Neutrophil (primary cell): ENCODE results near the gene CAMTA1.
"Not testable (repeated sequence)": the region's sequence is repeated elsewhere in the genome, so short reads cannot be mapped to it uniquely, and the experiment has no call there.

Experiments
- H3K27ac ChIP-seq: fragments of 200-600 bp; sonication (generic); 2 replicates; pipeline ENCODE4 v1.5.1; 2016; ENCODE audit warnings: mild to moderate bottlenecking, moderate library complexity
- H3K27me3 ChIP-seq: fragments of 200-600 bp; sonication (generic); 2 replicates; pipeline ENCODE4 v1.6.0; 2016; ENCODE audit warnings: mild to moderate bottlenecking
- H3K36me3 ChIP-seq: fragments of 200-600 bp; sonication (generic); 2 replicates; pipeline ENCODE4 v1.5.1; 2017
- H3K4me1 ChIP-seq, 2 experiments: fragments of 200-600 bp in 1 of 2; sonication (generic) in 1 of 2; 1 replicate in 1 of 2; 2 replicates in 1 of 2; pipeline versions ENCODE4 v1.5.1 to v1.6.1; 2013 to 2016; ENCODE audit warnings: low read depth in 1 of 2, low read length in 1 of 2, mild to moderate bottlenecking in 1 of 2, moderate library complexity in 1 of 2; ENCODE audit not compliant: control insufficient read depth in 1 of 2, insufficient read depth in 1 of 2
- H3K4me3 ChIP-seq, 2 experiments: fragments of 200-600 bp in 1 of 2; sonication (generic) in 1 of 2; 1 replicate in 1 of 2; 2 replicates in 1 of 2; pipeline ENCODE4 v1.5.1; 2013 to 2016; ENCODE audit warnings: low read depth in 1 of 2, low read length in 1 of 2, mild to moderate bottlenecking in 1 of 2, moderate library complexity in 1 of 2
- H3K9me3 ChIP-seq: fragments of 200-600 bp; sonication (generic); 2 replicates; pipeline ENCODE4 v1.5.1; 2016
- CTCF ChIP-seq: fragments of 200-600 bp; sonication (generic); IDR thresholded peaks from 2 replicates; pipeline ENCODE4 v1.5.1; 2016; ENCODE audit warnings: antibody characterized with exemption

Gene CAMTA1

GRCh38 chr1:7378346-7379130, 593.3 kb downstream of the CAMTA1 start:
- H3K27ac ChIP-seq = no peak overlapping the region
- H3K4me3 ChIP-seq = no peak overlapping the region
- H3K27me3 ChIP-seq = peaks cover 28% of the 10 kb centered on the region
- no peak for TF ChIP-seq CTCF
- no peaks in the 10 kb centered on the region for H3K36me3 ChIP-seq
- H3K4me1 ChIP-seq = no peaks in the 10 kb centered on the region
- H3K9me3 ChIP-seq = no peaks in the 10 kb centered on the region

- no peak overlapping the region for H3K27ac ChIP-seq
- H3K9me3 ChIP-seq = no peaks in the 10 kb centered on the region
- H3K4me3 ChIP-seq = no peak overlapping the region
- TF ChIP-seq CTCF = no peak
- H3K27me3 ChIP-seq = peaks cover 20% of the 10 kb centered on the region
- no peaks in the 10 kb centered on the region for H3K36me3 ChIP-seq
- no peaks in the 10 kb centered on the region for H3K4me1 ChIP-seq
These were observed 594.3 kb downstream of the CAMTA1 start for GRCh38 chr1:7379441-7379971.

- H3K4me3 ChIP-seq, H3K4me1 ChIP-seq, H3K9me3 ChIP-seq, H3K36me3 ChIP-seq, H3K27ac ChIP-seq: not testable (repeated sequence)
- H3K27me3 ChIP-seq = peaks cover 20% of the 10 kb centered on the region
These were observed 594.8 kb downstream of the CAMTA1 start for GRCh38 chr1:7380068-7380467.

- no peaks in the 10 kb centered on the region for H3K9me3 ChIP-seq
- no peak for TF ChIP-seq CTCF
- no peaks in the 10 kb centered on the region for H3K36me3 ChIP-seq
- H3K27me3 ChIP-seq = peaks cover 20% of the 10 kb centered on the region
- H3K27ac ChIP-seq = no peak overlapping the region
- H3K4me1 ChIP-seq = no peaks in the 10 kb centered on the region
- H3K4me3 ChIP-seq = no peak overlapping the region
These were observed 595.5 kb downstream of the CAMTA1 start for GRCh38 chr1:7380712-7381111.

GRCh38 chr1:7381729-7382128, 596.5 kb downstream of the CAMTA1 start:
- not testable (repeated sequence) for H3K4me1 ChIP-seq, H3K27ac ChIP-seq, H3K36me3 ChIP-seq, H3K4me3 ChIP-seq, H3K9me3 ChIP-seq
- H3K27me3 ChIP-seq = peaks cover 20% of the 10 kb centered on the region

GRCh38 chr1:7382971-7383370, 597.7 kb downstream of the CAMTA1 start:
- Histone ChIP-seq H3K27me3 (peaks cover 20% of the 10 kb centered on the region), H3K36me3 (no peaks in the 10 kb centered on the region), H3K4me3 (no peak overlapping the region), H3K9me3 (no peaks in the 10 kb centered on the region), H3K27ac (no peak overlapping the region), H3K4me1 (no peaks in the 10 kb centered on the region)
- no peak for TF ChIP-seq CTCF
